Karpas-422 (cell line): ENCODE results near the gene EID2. TPM values are rescaled to one million over a fixed set of nuclear protein-coding genes. Genes with fewer than 3 reads are reported as not detected.
A peak's percentile ranks its signal among the peaks of the same experiment; 100 is the strongest.

Experiments
- DNase-seq: peaks from one replicate; pipeline ENCODE4 v3.0.0-alpha.2; 2015
- H2AFZ ChIP-seq: fragments of 200-600 bp; sonication (generic); 2 replicates; pipeline ENCODE4 v1.6.1; 2014; ENCODE audit warnings: antibody characterized with exemption, low read length, mixed read lengths
- H3K27ac ChIP-seq: fragments of 200-600 bp; sonication (generic); 2 replicates; pipeline ENCODE4 v1.5.1; 2014; ENCODE audit warnings: mild to moderate bottlenecking, low read length, moderate library complexity
- H3K27me3 ChIP-seq: fragments of 200-600 bp; sonication (generic); 2 replicates; pipeline ENCODE4 v1.6.1; 2014; ENCODE audit warnings: low read length, mixed read lengths
- H3K36me3 ChIP-seq: fragments of 200-600 bp; sonication (generic); 2 replicates; pipeline ENCODE4 v1.6.1; 2014; ENCODE audit warnings: low read length, mixed read lengths; ENCODE audit not compliant: insufficient read depth
- H3K4me1 ChIP-seq: fragments of 200-600 bp; sonication (generic); 2 replicates; pipeline ENCODE4 v1.6.1; 2014; ENCODE audit warnings: mild to moderate bottlenecking, low read length, mixed read lengths
- H3K4me2 ChIP-seq: fragments of 200-600 bp; sonication (generic); 2 replicates; pipeline ENCODE4 v1.6.1; 2014; ENCODE audit warnings: low read length, low read depth, mild to moderate bottlenecking; ENCODE audit not compliant: poor library complexity, severe bottlenecking
- H3K4me3 ChIP-seq: fragments of 200-600 bp; sonication (generic); 2 replicates; pipeline ENCODE4 v1.5.1; 2014; ENCODE audit warnings: mild to moderate bottlenecking, antibody characterized with exemption, low read length, mixed read lengths
- H3K79me2 ChIP-seq: fragments of 200-600 bp; sonication (generic); 2 replicates; pipeline ENCODE4 v1.6.1; 2014; ENCODE audit warnings: mild to moderate bottlenecking, low read length, mixed read lengths
- H3K9ac ChIP-seq: fragments of 200-600 bp; sonication (generic); 2 replicates; pipeline ENCODE4 v1.6.0; 2014; ENCODE audit warnings: low read length
- H3K9me2 ChIP-seq: fragments of 200-600 bp; sonication (generic), shearing (Covaris generic); replicated peaks from 2 replicates; pipeline ENCODE4 v1.6.0; 2014; ENCODE audit warnings: mild to moderate bottlenecking, low read length, moderate library complexity; ENCODE audit not compliant: insufficient read depth
- H3K9me3 ChIP-seq: fragments of 300-700, 200-600 bp; sonication (generic); 2 replicates; pipeline ENCODE4 v1.6.1; 2014; ENCODE audit warnings: low read length, mixed read lengths
- H4K20me1 ChIP-seq: fragments of 200-600 bp; sonication (generic); 2 replicates; pipeline ENCODE4 v1.6.1; 2014; ENCODE audit warnings: mild to moderate bottlenecking, antibody characterized with exemption, low read length, low read depth; ENCODE audit not compliant: insufficient read depth
- total RNA-seq: library from RNA; depleted of rRNA; stranded (reverse); fragments of >200 nt; shearing (Covaris generic); gene quantifications from 2 replicates; pipeline ENCODE4 v1.2.3, GENCODE V29; 2014; ENCODE audit warnings: low replicate concordance

EID2 gene
- total RNA-seq, 1 experiment from 2014 or later: 5.9 TPM

- H3K4me1 ChIP-seq: peaks cover 11% of the 10 kb centered on the region
- H4K20me1 ChIP-seq: no peaks in the 10 kb centered on the region
- H3K79me2 ChIP-seq: no peaks in the 10 kb centered on the region
- no peak overlapping the region for H2AFZ ChIP-seq
- no peak overlapping the region for H3K4me3 ChIP-seq
- no peaks in the 10 kb centered on the region for H3K9me3 ChIP-seq
- no peaks in the 10 kb centered on the region for H3K36me3 ChIP-seq
- H3K9ac ChIP-seq: no peak overlapping the region
- no peak overlapping the region for H3K4me2 ChIP-seq
- no peak for DNase-seq
- no peaks in the 10 kb centered on the region for H3K27me3 ChIP-seq
- no peaks in the 10 kb centered on the region for H3K9me2 ChIP-seq
- H3K27ac ChIP-seq: no peak overlapping the region
Observed at GRCh38 chr19:39563408-39563807, 23.4 kb upstream of the EID2 start.

GRCh38 chr19:39558624-39559117 lies 18.7 kb upstream of the EID2 start:
- H3K4me2 ChIP-seq: peak overlapping the region; percentile 73
- peak overlapping the region; percentile 63 for H3K4me3 ChIP-seq

GRCh38 chr19:39557811-39558623 lies 18.1 kb upstream of the EID2 start:
- H3K27me3 ChIP-seq: no peaks in the 10 kb centered on the region
- peak overlapping the region; percentile 71 for H2AFZ ChIP-seq
- peak; percentile 59 for DNase-seq
- no peaks in the 10 kb centered on the region for H3K79me2 ChIP-seq
- H3K27ac ChIP-seq: peak overlapping the region; percentile 68
- H4K20me1 ChIP-seq: no peaks in the 10 kb centered on the region
- H3K9me2 ChIP-seq: no peaks in the 10 kb centered on the region
- peak overlapping the region; percentile 73 for H3K4me2 ChIP-seq
- no peaks in the 10 kb centered on the region for H3K36me3 ChIP-seq
- H3K9ac ChIP-seq: peak overlapping the region; percentile 54
- peaks cover 45% of the 10 kb centered on the region for H3K4me1 ChIP-seq
- H3K9me3 ChIP-seq: no peaks in the 10 kb centered on the region
- H3K4me3 ChIP-seq: peak overlapping the region; percentile 63

More at GRCh38 chr19:39558624-39559117, 18.7 kb upstream of the EID2 start:
- Histone ChIP-seq H3K4me1 (peaks cover 38% of the 10 kb centered on the region), H2AFZ (peak overlapping the region; percentile 71), H3K27ac (peak overlapping the region; percentile 68), H3K27me3 (no peaks in the 10 kb centered on the region), H3K9me2 (no peaks in the 10 kb centered on the region), H3K9me3 (no peaks in the 10 kb centered on the region), H3K36me3 (no peaks in the 10 kb centered on the region), H3K9ac (peak overlapping the region; percentile 54), H3K79me2 (no peaks in the 10 kb centered on the region), H4K20me1 (no peaks in the 10 kb centered on the region)
- DNase-seq: no peak

- DNase-seq: no peak
Observed at GRCh38 chr19:39555883-39556282, 15.9 kb upstream of the EID2 start.

GRCh38 chr19:39554701-39555311 lies 14.8 kb upstream of the EID2 start:
- Histone ChIP-seq H3K36me3 (no peaks in the 10 kb centered on the region), H3K9ac (no peak overlapping the region), H4K20me1 (no peaks in the 10 kb centered on the region), H3K27me3 (no peaks in the 10 kb centered on the region), H3K9me3 (no peaks in the 10 kb centered on the region), H2AFZ (no peak overlapping the region), H3K27ac (no peak overlapping the region), H3K4me1 (peaks cover 61% of the 10 kb centered on the region), H3K4me2 (no peak overlapping the region), H3K79me2 (no peaks in the 10 kb centered on the region), H3K9me2 (no peaks in the 10 kb centered on the region), H3K4me3 (no peak overlapping the region)
- DNase-seq: no peak

More at GRCh38 chr19:39555883-39556282, 15.9 kb upstream of the EID2 start:
- H3K27ac ChIP-seq: no peak overlapping the region
- no peaks in the 10 kb centered on the region for H3K9me3 ChIP-seq
- no peaks in the 10 kb centered on the region for H4K20me1 ChIP-seq
- H2AFZ ChIP-seq: no peak overlapping the region
- peaks cover 61% of the 10 kb centered on the region for H3K4me1 ChIP-seq
- no peaks in the 10 kb centered on the region for H3K27me3 ChIP-seq
- H3K36me3 ChIP-seq: no peaks in the 10 kb centered on the region
- no peak overlapping the region for H3K4me2 ChIP-seq
- H3K9ac ChIP-seq: no peak overlapping the region
- H3K79me2 ChIP-seq: no peaks in the 10 kb centered on the region
- no peaks in the 10 kb centered on the region for H3K9me2 ChIP-seq
- H3K4me3 ChIP-seq: no peak overlapping the region

GRCh38 chr19:39553082-39553652 lies 13.2 kb upstream of the EID2 start:
- Histone ChIP-seq H3K36me3 (no peaks in the 10 kb centered on the region), H3K79me2 (no peaks in the 10 kb centered on the region), H3K9me2 (no peaks in the 10 kb centered on the region), H3K4me3 (no peak overlapping the region), H3K4me1 (peaks cover 47% of the 10 kb centered on the region), H3K9ac (no peak overlapping the region), H4K20me1 (no peaks in the 10 kb centered on the region), H3K4me2 (peak overlapping the region; percentile 34), H3K27me3 (no peaks in the 10 kb centered on the region), H3K27ac (no peak overlapping the region; the same call in 1 of the 2 replicates), H3K9me3 (no peaks in the 10 kb centered on the region), H2AFZ (no peak overlapping the region)
- DNase-seq: no peak

GRCh38 chr19:39550197-39550596 lies 10.2 kb upstream of the EID2 start:
- no peak for DNase-seq
- Histone ChIP-seq H4K20me1 (no peaks in the 10 kb centered on the region), H3K9ac (no peak overlapping the region), H3K4me3 (no peak overlapping the region), H3K27me3 (no peaks in the 10 kb centered on the region), H3K4me1 (peaks cover 29% of the 10 kb centered on the region), H3K27ac (no peak overlapping the region), H3K79me2 (no peaks in the 10 kb centered on the region), H3K36me3 (no peaks in the 10 kb centered on the region), H3K9me2 (no peaks in the 10 kb centered on the region), H3K4me2 (no peak overlapping the region), H2AFZ (no peak overlapping the region), H3K9me3 (no peaks in the 10 kb centered on the region)

- Histone ChIP-seq H3K36me3 (no peaks in the 10 kb centered on the region), H3K9me3 (no peaks in the 10 kb centered on the region), H3K4me2 (no peak overlapping the region), H3K27ac (no peak overlapping the region), H3K4me3 (no peak overlapping the region), H3K79me2 (no peaks in the 10 kb centered on the region), H2AFZ (no peak overlapping the region), H4K20me1 (no peaks in the 10 kb centered on the region), H3K27me3 (no peaks in the 10 kb centered on the region), H3K4me1 (peaks cover 14% of the 10 kb centered on the region), H3K9ac (no peak overlapping the region), H3K9me2 (no peaks in the 10 kb centered on the region)
- no peak for DNase-seq
Observed at GRCh38 chr19:39546599-39546998, 6.6 kb upstream of the EID2 start.
